Stomach (tissue), 9 donors: ENCODE data around the gene PLCXD1. TPM values are rescaled to one million over a fixed set of nuclear protein-coding genes. Genes with fewer than 3 reads are reported as not detected.

ENCODE experiments used
- DNase-seq, 2 donors: peaks; one replicate each; pipeline versions ENCODE4 v3.0.0 to v3.0.0-alpha.2; 2013 to 2019
- H3K27ac ChIP-seq, 5 donors: fragments of 200-600 bp in 4 of 5; sonication (generic) in 4 of 5; one replicate each; pipeline ENCODE4 v1.5.1; 2013 to 2019; ENCODE audit warnings: mild to moderate bottlenecking in 1 of 5, moderate library complexity in 1 of 5
- H3K27me3 ChIP-seq, 3 donors: fragments of 200-600 bp; sonication (generic); one replicate each; pipeline ENCODE4 v1.5.1; 2017 to 2019; ENCODE audit warnings: mixed run types in 1 of 3
- H3K36me3 ChIP-seq, 4 donors: fragments of 200-600 bp; sonication (generic); 1 replicate in 3 of 4; 2 replicates in 1 of 4; pipeline ENCODE4 v1.5.1; 2016 to 2019
- H3K4me1 ChIP-seq, 4 donors: fragments of 200-600 bp; sonication (generic); one replicate each; pipeline ENCODE4 v1.5.1; 2016 to 2019
- H3K4me3 ChIP-seq, 4 donors: fragments of 200-600 bp; sonication (generic) in 3 of 4; one replicate each; pipeline ENCODE4 v1.5.1; 2016 to 2019; ENCODE audit warnings: mild to moderate bottlenecking in 1 of 4
- H3K9me3 ChIP-seq, 4 donors: fragments of 200-600 bp; sonication (generic); one replicate each; pipeline ENCODE4 v1.5.1; 2016 to 2019
- EP300 ChIP-seq: sonication (generic); formaldehyde crosslinking; IDR thresholded peaks from one replicate; pipeline ENCODE4 v1.6.1; 2017; ENCODE audit warnings: antibody characterized with exemption
- POLR2A ChIP-seq, 4 donors: fragments of 450-650 bp; IDR thresholded peaks; one replicate each; pipeline ENCODE4 v1.6.1; 2016; ENCODE audit warnings: antibody characterized with exemption in 4 of 4, control low read depth in 2 of 4, mild to moderate bottlenecking in 1 of 4, moderate library complexity in 1 of 4
- POLR2AphosphoS5 ChIP-seq, 3 donors: sonication (generic); formaldehyde crosslinking; IDR thresholded peaks; one replicate each; pipeline ENCODE4 v1.6.1; 2016; ENCODE audit warnings: antibody characterized with exemption in 3 of 3
- WGBS, 5 donors: extraction: QIAGEN DNeasy Blood & Tissue Kit in 3 of 5; methylation state at CpG; one replicate each; pipeline versions ENCODE4 v1.1.5 to v1.1.7; 2013 to 2018; 5-methylcytosine and 5-hydroxymethylcytosine counted together
- intact Hi-C: fragments of 100-400 bp; cut with DNase I; formaldehyde crosslinking; loops from one replicate; pipeline ENCODE4 v1.15.1; 2023; ENCODE audit warnings: low total_unique reads
- polyA plus RNA-seq, 3 donors: library from polyadenylated mRNA; stranded (reverse); fragments of 200-250 nt; gene quantifications; one replicate each; pipeline ENCODE4 v1.2.3, GENCODE V29; 2013
- total RNA-seq, 5 donors: library from RNA; depleted of rRNA; stranded (reverse); fragments of >200 nt; gene quantifications; one replicate each; pipeline versions ENCODE4 v1.1.0 to v1.2.3, GENCODE V29; 2014 to 2016
- TF ChIP-seq, protein P1 (sequence below), 7 experiments: fragments of 450-650 bp in 4 of 7; fragments of 200-600 bp in 3 of 7; sonication (generic) in 3 of 7; IDR thresholded peaks; one replicate each; pipeline ENCODE4 v1.5.1; 2016 to 2019; ENCODE audit warnings: antibody characterized with exemption in 7 of 7, control low read depth in 2 of 7, mild to moderate bottlenecking in 1 of 7
- donor health status: healthy with polysubstance abuse.
- donor health status: Bipolar disorder and iron deficiency.
- donor health status: healthy.

PLCXD1 gene
- total and polyA plus RNA-seq, 8 donors: 8.4 to 114 (median 23.4) TPM

DNA sequence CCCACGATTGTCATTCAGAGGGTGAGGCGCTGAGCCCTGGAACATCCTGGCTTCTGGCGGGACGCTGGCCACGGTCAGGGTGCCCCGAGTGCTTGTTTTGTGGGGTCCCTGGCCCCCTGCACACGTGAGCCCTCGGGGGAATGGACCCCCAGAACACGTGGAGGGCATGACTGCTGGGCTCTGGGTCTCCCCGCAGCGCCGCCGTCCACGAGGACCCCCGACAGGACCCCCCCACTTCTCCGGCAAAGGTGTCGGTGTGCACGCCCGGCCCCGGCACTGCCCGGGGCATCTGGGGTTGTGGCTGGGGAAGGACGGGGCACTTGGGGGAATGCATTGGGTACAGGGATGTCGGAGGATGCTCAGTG, 51.3 kb downstream of the PLCXD1 start:
- 90 to 96% (median 91%) methylated on average over 18 to 23 of the region's 23 CpGs for WGBS, 5 donors
- no peak for DNase-seq

DNA sequence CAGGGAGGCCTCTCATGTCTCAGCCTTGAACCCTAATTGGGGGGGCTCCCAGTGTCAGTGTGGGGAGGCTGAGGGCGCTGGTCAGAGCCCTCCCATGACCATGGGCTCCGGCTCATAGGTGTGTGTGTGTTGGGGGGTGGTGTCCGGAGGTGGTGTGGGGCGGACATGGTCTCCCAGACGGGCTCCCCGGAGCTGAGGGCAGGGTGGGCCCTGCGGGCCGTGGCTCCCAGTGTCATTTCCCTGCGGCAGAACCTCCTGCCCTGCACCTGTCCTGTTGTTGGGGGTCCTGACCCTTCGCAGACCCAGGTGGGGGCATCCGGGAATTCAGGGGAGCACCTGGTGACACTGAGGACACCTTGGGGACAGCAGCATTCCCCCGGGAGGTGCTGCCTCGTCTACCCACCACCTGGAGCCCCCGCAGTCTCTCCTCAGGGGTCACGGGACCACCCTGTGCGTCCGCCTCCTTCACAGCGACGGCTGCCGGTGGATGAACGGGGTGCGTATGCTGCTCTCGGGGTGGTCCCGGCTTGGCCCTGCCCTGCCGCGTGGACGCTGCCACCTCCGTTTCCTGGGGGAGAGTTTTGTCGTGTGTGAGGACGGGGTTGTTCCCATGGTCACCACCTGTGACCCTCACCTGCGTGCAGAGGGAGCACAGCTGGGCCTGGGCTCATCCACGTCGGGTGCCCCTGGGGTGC, 51.9 kb downstream of the PLCXD1 start:
- intact Hi-C loops: no loop called here
- WGBS, 5 donors: 93 to 100% (median 94%) methylated on average over 5 to 33 of the region's 33 CpGs
- no peak overlapping the region for H3K4me3 ChIP-seq
- peaks cover 0 to 53% (median 40%) of the 10 kb centered on the region in 4 donors for H3K36me3 ChIP-seq
- H3K27ac ChIP-seq: no peak overlapping the region
- no peak for TF ChIP-seq POLR2A (IDR thresholded peaks at IDR 0.05)
- no peak for DNase-seq
- peaks cover 9 to 15% (median 13%) of the 10 kb centered on the region in 4 donors for H3K4me1 ChIP-seq
- H3K27me3 ChIP-seq: peaks cover 0 to 26% (median 13%) of the 10 kb centered on the region in 3 donors
- H3K9me3 ChIP-seq: no peaks in the 10 kb centered on the region

More for the DNA sequence above, 51.3 kb downstream of the PLCXD1 start:
- intact Hi-C loops: no loop called here
- TF ChIP-seq POLR2A (IDR thresholded peaks at IDR 0.05) (no peak), POLR2AphosphoS5 (IDR thresholded peaks at IDR 0.05) (no peak), EP300 (no peak)
- TF ChIP-seq, protein P1, sequence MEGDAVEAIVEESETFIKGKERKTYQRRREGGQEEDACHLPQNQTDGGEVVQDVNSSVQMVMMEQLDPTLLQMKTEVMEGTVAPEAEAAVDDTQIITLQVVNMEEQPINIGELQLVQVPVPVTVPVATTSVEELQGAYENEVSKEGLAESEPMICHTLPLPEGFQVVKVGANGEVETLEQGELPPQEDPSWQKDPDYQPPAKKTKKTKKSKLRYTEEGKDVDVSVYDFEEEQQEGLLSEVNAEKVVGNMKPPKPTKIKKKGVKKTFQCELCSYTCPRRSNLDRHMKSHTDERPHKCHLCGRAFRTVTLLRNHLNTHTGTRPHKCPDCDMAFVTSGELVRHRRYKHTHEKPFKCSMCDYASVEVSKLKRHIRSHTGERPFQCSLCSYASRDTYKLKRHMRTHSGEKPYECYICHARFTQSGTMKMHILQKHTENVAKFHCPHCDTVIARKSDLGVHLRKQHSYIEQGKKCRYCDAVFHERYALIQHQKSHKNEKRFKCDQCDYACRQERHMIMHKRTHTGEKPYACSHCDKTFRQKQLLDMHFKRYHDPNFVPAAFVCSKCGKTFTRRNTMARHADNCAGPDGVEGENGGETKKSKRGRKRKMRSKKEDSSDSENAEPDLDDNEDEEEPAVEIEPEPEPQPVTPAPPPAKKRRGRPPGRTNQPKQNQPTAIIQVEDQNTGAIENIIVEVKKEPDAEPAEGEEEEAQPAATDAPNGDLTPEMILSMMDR (IDR thresholded peaks at IDR 0.05): no peak
- H3K27me3 ChIP-seq: peaks cover 0 to 30% (median 13%) of the 10 kb centered on the region in 3 donors
- H3K4me1 ChIP-seq: peaks cover 9 to 15% (median 13%) of the 10 kb centered on the region in 4 donors
- no peaks in the 10 kb centered on the region for H3K9me3 ChIP-seq
- H3K4me3 ChIP-seq: no peak overlapping the region
- H3K27ac ChIP-seq: no peak overlapping the region
- peaks cover 0 to 47% (median 36%) of the 10 kb centered on the region in 4 donors for H3K36me3 ChIP-seq

DNA sequence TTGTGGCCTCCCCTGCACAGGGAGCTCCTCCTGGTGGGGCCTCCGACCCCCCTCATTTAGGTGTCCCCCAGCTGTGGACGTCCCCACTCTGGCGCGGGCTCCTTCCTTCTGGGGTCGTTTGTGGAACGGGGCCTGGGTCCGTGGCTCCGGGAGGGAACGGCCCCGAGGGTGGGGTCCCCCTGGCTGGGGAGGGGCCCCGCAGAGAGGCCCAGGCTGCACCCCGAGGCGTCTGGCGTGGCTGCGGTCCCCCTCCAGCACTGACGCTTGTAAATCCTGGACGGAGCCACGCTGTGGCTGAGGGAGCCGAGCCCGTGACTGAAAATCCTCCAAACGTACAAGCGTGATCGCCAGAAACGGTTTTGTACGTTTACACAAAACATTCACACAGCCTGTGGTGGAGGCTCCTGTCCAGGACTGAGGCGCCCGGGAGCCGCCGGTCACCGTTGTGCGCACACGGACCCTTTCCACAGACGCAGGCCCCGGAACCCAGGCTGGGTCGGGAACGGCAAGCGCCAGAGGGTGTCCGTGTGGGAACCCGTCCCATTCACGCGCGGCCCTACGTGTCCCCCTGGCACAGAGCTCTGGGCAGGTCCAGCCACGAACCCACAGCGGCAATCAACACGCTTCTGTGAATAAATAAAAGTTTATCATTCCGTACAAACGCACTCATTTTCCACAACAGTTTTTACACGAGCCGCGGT, 52.6 kb downstream of the PLCXD1 start:
- TF ChIP-seq EP300 (no peak), POLR2A (IDR thresholded peaks at IDR 0.05) (no peak), POLR2AphosphoS5 (IDR thresholded peaks at IDR 0.05) (no peak)
- TF ChIP-seq, protein P1 (IDR thresholded peaks at IDR 0.05): no peak
- WGBS, 5 donors: 90 to 94% (median 92%) methylated on average over 23 to 51 of the region's 51 CpGs
- intact Hi-C loops: no loop called here
- Histone ChIP-seq H3K36me3 (peaks cover 0 to 60% (median 47%) of the 10 kb centered on the region in 4 donors), H3K27ac (no peak overlapping the region), H3K9me3 (no peaks in the 10 kb centered on the region), H3K27me3 (peaks cover 0 to 26% (median 13%) of the 10 kb centered on the region in 3 donors), H3K4me1 (peaks cover 9 to 15% (median 13%) of the 10 kb centered on the region in 4 donors), H3K4me3 (no peak overlapping the region)
- no peak for DNase-seq

DNA sequence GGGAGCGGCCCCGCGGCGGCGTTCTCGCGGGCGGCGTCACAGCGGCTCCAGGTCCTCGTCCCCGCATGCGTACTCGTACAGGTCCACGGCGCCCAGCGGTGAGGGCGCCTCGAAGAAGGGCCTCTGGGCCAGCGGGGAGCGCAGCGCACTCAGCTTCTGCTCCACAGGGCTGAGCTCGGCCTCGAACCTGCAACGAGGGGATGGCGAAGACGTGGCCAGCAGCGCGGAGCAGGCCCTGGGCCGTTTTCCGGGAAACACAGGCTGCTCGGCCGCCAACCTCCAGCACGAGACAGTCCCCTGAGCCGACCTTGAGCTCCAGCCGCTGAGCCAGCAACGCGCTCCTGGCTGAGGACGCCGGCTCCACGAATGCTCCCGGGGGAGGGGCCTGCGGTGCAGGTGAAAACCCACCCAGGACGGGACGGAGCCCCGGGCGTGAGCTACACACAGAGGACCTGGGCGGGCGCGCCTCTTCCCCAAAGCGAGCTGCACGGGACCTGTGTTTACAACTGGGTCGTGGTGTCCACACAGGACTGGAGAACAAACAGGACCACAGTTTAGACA, 53.2 kb downstream of the PLCXD1 start:
- H3K4me1 ChIP-seq: peaks cover 9 to 15% (median 13%) of the 10 kb centered on the region in 4 donors
- H3K27me3 ChIP-seq: peaks cover 0 to 26% (median 13%) of the 10 kb centered on the region in 3 donors
- no peak for DNase-seq
- intact Hi-C loops: no loop called here
- H3K36me3 ChIP-seq: peaks cover 0 to 64% (median 50%) of the 10 kb centered on the region in 4 donors
- H3K27ac ChIP-seq: no peak overlapping the region
- H3K4me3 ChIP-seq: no peak overlapping the region
- TF ChIP-seq POLR2A (IDR thresholded peaks at IDR 0.05) (no peak), POLR2AphosphoS5 (IDR thresholded peaks at IDR 0.05) (no peak), EP300 (no peak)
- TF ChIP-seq, protein P1 (IDR thresholded peaks at IDR 0.05): no peak
- 93 to 98% (median 95%) methylated on average over 46 to 53 of the region's 53 CpGs for WGBS, 5 donors
- H3K9me3 ChIP-seq: no peaks in the 10 kb centered on the region
